HG03103 (cell line): ENCODE measurements around the gene GPHB5.
"Not testable (repeated sequence)": the region's sequence is repeated elsewhere in the genome, so short reads cannot be mapped to it uniquely, and the experiment has no call there.

ENCODE experiments used
- ATAC-seq: cut with Tn5 transposase; IDR thresholded peaks from one replicate; pipeline ENCODE4 v1.9.1; 2021; ENCODE audit warnings: low read depth; ENCODE audit not compliant: unreplicated experiment

GPHB5 gene

GRCh38 chr14:63296060-63296563 is 22.6 kb downstream of the GPHB5 start:
- no peak for ATAC-seq

- peak; percentile 33 for ATAC-seq
Observed at GRCh38 chr14:63295231-63295685, 23.5 kb downstream of the GPHB5 start.

GRCh38 chr14:63292805-63293204 is 25.9 kb downstream of the GPHB5 start:
- ATAC-seq, result no peak

GRCh38 chr14:63290741-63291430 is 27.8 kb downstream of the GPHB5 start:
- ATAC-seq, result no peak

GRCh38 chr14:63288853-63289252 is 29.9 kb downstream of the GPHB5 start:
- no peak for ATAC-seq

- ATAC-seq, result no peak
Observed at GRCh38 chr14:63287666-63288483, 30.9 kb downstream of the GPHB5 start.

GRCh38 chr14:63286071-63286470 is 32.7 kb downstream of the GPHB5 start:
- ATAC-seq, result no peak

GRCh38 chr14:63283884-63284248 is 34.9 kb downstream of the GPHB5 start:
- no peak for ATAC-seq

GRCh38 chr14:63282997-63283883 is 35.5 kb downstream of the GPHB5 start:
- ATAC-seq, result no peak

- ATAC-seq, result not testable (repeated sequence)
Observed at GRCh38 chr14:63279933-63280332, 38.8 kb downstream of the GPHB5 start.

- no peak for ATAC-seq
Observed at GRCh38 chr14:63277591-63278183, 41.0 kb downstream of the GPHB5 start.

GRCh38 chr14:63276492-63277342 is 42.0 kb downstream of the GPHB5 start:
- no peak for ATAC-seq

- no peak for ATAC-seq
Observed at GRCh38 chr14:63276016-63276415, 42.7 kb downstream of the GPHB5 start.

GRCh38 chr14:63275611-63276010 is 43.1 kb downstream of the GPHB5 start:
- ATAC-seq, result no peak

GRCh38 chr14:63273717-63274655 is 44.7 kb downstream of the GPHB5 start:
- no peak for ATAC-seq

GRCh38 chr14:63273129-63273528 is 45.6 kb downstream of the GPHB5 start:
- ATAC-seq, result no peak

- ATAC-seq, result no peak
Observed at GRCh38 chr14:63269561-63270225, 49.0 kb downstream of the GPHB5 start.

GRCh38 chr14:63268771-63269170 is 50.0 kb downstream of the GPHB5 start:
- ATAC-seq, result no peak
